Uterus (tissue), 2 donors: ENCODE results near the gene SCUBE1.

Experiments
- POLR2A ChIP-seq, 2 donors: fragments of 450-650 bp; IDR thresholded peaks; one replicate each; pipeline ENCODE4 v1.6.1; 2016; ENCODE audit warnings: antibody characterized with exemption in 2 of 2, mild to moderate bottlenecking in 1 of 2, moderate library complexity in 1 of 2
- TF ChIP-seq, protein P1 (sequence below), 4 experiments: fragments of 200-600 bp in 2 of 4; fragments of 450-650 bp in 2 of 4; sonication (generic) in 2 of 4; IDR thresholded peaks; one replicate each; pipeline ENCODE4 v1.5.1; 2016 to 2019; ENCODE audit warnings: antibody characterized with exemption in 4 of 4, mild to moderate bottlenecking in 2 of 4, moderate library complexity in 1 of 4

DNA sequence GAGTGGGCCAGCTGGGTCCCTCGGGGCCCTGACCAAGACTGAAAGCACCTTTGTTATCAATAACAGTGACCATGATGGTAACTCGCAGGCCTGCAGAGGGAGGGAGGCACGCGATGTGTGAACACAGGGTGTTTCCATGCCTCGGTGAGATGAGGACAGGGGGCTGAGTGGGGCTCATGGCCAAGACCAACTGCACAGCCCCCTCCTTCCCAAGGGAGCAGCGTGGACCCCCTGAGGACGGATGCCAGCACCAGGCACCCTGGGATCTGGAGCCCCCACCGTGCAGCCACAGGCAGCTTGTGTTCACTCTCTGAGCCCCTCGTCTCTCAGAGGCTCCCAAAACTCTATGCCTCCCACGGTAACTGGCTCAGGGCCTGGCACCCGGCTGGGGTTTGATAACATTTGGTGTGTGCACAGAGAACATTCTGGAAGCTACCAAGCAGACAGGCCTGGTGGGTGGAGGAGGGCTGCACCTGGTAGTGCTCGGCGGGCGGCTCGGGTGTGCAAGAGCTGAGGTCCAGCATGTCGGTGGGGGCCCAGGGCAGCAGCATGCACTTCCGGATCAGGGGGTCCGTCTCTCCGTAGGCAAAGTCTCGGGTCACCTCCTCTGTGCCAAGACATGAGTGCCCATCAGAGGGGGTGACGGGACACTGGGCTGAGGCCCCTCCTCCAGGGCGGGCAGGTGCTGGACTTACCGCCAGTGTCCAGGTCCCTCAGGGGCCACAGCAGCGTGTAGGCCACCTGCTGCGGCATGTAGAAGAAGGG lies 163.8 kb downstream of the SCUBE1 start:
- TF ChIP-seq, protein P1, sequence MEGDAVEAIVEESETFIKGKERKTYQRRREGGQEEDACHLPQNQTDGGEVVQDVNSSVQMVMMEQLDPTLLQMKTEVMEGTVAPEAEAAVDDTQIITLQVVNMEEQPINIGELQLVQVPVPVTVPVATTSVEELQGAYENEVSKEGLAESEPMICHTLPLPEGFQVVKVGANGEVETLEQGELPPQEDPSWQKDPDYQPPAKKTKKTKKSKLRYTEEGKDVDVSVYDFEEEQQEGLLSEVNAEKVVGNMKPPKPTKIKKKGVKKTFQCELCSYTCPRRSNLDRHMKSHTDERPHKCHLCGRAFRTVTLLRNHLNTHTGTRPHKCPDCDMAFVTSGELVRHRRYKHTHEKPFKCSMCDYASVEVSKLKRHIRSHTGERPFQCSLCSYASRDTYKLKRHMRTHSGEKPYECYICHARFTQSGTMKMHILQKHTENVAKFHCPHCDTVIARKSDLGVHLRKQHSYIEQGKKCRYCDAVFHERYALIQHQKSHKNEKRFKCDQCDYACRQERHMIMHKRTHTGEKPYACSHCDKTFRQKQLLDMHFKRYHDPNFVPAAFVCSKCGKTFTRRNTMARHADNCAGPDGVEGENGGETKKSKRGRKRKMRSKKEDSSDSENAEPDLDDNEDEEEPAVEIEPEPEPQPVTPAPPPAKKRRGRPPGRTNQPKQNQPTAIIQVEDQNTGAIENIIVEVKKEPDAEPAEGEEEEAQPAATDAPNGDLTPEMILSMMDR (IDR thresholded peaks at IDR 0.05) = no peak
- no peak for TF ChIP-seq POLR2A (IDR thresholded peaks at IDR 0.05)
